CD4-positive, alpha-beta T cell treated with Interleukin-15 for 4 hours (primary cell): ENCODE results near the gene PHTF2.
"Not testable (repeated sequence)": the region's sequence is repeated elsewhere in the genome, so short reads cannot be mapped to it uniquely, and the experiment has no call there.

Source experiments
- DNase-seq: peaks from one replicate; pipeline ENCODE4 v3.0.0-alpha.2; 2020; ENCODE audit warnings: low spot score

Gene PHTF2

GRCh38 chr7:77989981-77990566 lies 191.5 kb downstream of the PHTF2 start:
- no peak for DNase-seq

- DNase-seq = no peak
Observed at GRCh38 chr7:77991656-77992055, 193.1 kb downstream of the PHTF2 start.

- DNase-seq = no peak
Observed at GRCh38 chr7:77993838-77994237, 195.3 kb downstream of the PHTF2 start.

GRCh38 chr7:77995717-77996116 lies 197.1 kb downstream of the PHTF2 start:
- no peak for DNase-seq

GRCh38 chr7:77999168-77999567 lies 200.6 kb downstream of the PHTF2 start:
- not testable (repeated sequence) for DNase-seq

GRCh38 chr7:78002021-78002420 lies 203.4 kb downstream of the PHTF2 start:
- no peak for DNase-seq

GRCh38 chr7:78002715-78003114 lies 204.1 kb downstream of the PHTF2 start:
- DNase-seq = no peak

- DNase-seq = no peak
Observed at GRCh38 chr7:78006063-78006755, 207.6 kb downstream of the PHTF2 start.
